HEK293T (cell line): ENCODE measurements around the gene MTOR.

Experiments used
- BHLHE40 ChIP-seq: fragments of 450-650 bp; IDR thresholded peaks from 2 replicates; pipeline ENCODE4 v1.6.1; 2016; ENCODE audit warnings: mild to moderate bottlenecking, moderate library complexity, borderline replicate concordance
- FOXM1 ChIP-seq: fragments of 450-650 bp; IDR thresholded peaks from 2 replicates; pipeline ENCODE4 v1.6.1; 2017; ENCODE audit warnings: mild to moderate bottlenecking, borderline replicate concordance
- L3MBTL2 ChIP-seq: fragments of 450-650 bp; conservative IDR thresholded peaks from 2 replicates; pipeline ENCODE4 v1.6.1; 2016; ENCODE audit warnings: mild to moderate bottlenecking

DNA sequence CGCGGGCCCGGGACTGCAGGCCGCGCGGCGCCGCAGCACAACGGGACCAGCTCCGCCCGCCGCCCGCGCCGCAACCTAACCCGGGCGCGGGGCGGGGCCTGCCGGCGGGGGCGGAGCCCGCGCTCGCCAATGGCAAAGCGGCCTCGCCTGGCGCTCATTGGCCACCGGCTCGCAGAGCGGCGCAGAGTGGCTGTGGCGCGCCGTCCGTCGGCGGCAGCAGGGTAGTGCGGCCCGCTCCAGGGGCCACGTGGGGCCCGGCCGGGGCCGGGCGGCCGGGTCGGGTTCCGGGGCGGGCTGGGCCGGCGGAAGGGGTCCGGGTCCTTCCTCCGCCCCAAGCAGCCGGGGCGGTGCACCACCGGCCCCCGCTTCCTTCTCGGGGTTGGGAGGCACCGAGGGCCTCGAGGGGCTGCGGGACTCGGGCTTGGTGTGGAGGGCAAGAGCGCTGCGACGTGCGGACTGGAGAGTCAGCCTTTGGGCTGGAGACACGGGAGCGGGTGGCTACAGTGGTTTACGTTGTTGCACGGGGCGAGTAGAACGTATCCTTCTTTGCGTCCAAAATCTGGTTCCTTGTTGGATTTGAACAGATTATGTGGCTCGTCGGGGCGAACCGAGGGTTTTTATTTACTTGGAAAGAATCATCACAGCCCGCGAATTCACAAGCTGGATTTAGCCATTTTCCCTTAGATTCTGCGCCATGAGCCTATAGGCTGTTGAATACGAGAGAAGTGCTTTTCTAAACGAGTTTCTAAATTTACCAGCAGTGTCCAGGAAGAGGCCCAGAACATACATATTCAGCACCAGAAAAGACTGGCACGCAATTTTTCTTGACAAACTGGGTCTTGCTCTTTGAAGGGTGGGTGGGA, 202.2 kb downstream of the MTOR start, which contains the start of gene SRM:
- TF ChIP-seq FOXM1 (no peak; the same call in 1 of the 2 replicates), BHLHE40 (no peak), L3MBTL2 (no peak)
